ENCODE results near the gene KIF26B.

DNA sequence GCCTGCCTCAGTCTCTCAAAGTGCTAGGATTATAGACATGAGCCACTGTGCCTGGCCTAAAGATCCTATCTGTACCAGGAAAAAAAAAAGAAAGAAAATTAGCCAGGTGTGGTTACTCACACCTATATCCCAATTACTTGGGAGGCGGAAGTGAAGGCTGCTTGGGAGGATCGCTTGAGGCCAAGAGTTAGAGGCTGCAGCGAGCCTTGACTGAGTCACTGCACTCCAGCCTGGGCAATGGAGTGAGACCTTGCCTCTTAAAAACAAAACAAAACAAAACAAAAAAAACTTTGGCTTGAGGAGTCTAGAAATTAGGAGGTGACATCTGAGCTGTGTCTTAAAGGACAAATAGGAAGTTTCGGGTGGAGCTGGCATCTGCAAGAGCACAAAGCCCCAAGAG, 38.7 kb upstream of the KIF26B start:
- no peak for TF ChIP-seq CTCF (IDR thresholded peaks at IDR 0.05; ENCODE audit: low read depth, low read length)
- TF ChIP-seq EZH2phosphoT487 (IDR thresholded peaks at IDR 0.05; ENCODE audit: low read depth), result no peak

All from OCI-LY3 (cell line).